ENCODE measurements around the gene MMP17.

MMP17 gene

GRCh38 chr12:131849700-131850553 is 21.7 kb downstream of the MMP17 start:
- no peak overlapping the region for H3K4me3 ChIP-seq (ENCODE audit: low read depth, low read length)
- DNase-seq (ENCODE audit: low read depth): no peak
- TF ChIP-seq CTCF (IDR thresholded peaks at IDR 0.05; ENCODE audit: insufficient read depth, low read depth, low read length, missing control alignments): no peak

DNA sequence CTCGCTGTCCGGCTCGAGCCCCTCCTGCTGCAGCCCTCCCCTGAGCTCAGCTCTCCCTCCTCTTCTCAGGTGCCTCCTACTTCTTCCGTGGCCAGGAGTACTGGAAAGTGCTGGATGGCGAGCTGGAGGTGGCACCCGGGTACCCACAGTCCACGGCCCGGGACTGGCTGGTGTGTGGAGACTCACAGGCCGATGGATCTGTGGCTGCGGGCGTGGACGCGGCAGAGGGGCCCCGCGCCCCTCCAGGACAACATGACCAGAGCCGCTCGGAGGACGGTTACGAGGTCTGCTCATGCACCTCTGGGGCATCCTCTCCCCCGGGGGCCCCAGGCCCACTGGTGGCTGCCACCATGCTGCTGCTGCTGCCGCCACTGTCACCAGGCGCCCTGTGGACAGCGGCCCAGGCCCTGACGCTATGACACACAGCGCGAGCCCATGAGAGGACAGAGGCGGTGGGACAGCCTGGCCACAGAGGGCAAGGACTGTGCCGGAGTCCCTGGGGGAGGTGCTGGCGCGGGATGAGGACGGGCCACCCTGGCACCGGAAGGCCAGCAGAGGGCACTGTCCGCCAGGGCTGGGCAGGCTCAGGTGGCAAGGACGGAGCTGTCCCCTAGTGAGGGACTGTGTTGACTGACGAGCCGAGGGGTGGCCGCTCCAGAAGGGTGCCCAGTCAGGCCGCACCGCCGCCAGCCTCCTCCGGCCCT is 22.8 kb downstream of the MMP17 start:
- no peak for DNase-seq (ENCODE audit: low read depth)
- H3K4me3 ChIP-seq (ENCODE audit: low read depth, low read length): no peak overlapping the region
- no peak for TF ChIP-seq CTCF (IDR thresholded peaks at IDR 0.05; ENCODE audit: insufficient read depth, low read depth, low read length, missing control alignments)

GRCh38 chr12:131851741-131852550 is 23.8 kb downstream of the MMP17 start:
- DNase-seq (ENCODE audit: low read depth): no peak
- no peak overlapping the region for H3K4me3 ChIP-seq (ENCODE audit: low read depth, low read length)
- TF ChIP-seq CTCF (IDR thresholded peaks at IDR 0.05; ENCODE audit: insufficient read depth, low read depth, low read length, missing control alignments): no peak

- TF ChIP-seq CTCF (IDR thresholded peaks at IDR 0.05; ENCODE audit: insufficient read depth, low read depth, low read length, missing control alignments): no peak
- DNase-seq (ENCODE audit: low read depth): no peak
- no peak overlapping the region for H3K4me3 ChIP-seq (ENCODE audit: low read depth, low read length)
Observed at GRCh38 chr12:131852551-131853299, 24.5 kb downstream of the MMP17 start.

DNA sequence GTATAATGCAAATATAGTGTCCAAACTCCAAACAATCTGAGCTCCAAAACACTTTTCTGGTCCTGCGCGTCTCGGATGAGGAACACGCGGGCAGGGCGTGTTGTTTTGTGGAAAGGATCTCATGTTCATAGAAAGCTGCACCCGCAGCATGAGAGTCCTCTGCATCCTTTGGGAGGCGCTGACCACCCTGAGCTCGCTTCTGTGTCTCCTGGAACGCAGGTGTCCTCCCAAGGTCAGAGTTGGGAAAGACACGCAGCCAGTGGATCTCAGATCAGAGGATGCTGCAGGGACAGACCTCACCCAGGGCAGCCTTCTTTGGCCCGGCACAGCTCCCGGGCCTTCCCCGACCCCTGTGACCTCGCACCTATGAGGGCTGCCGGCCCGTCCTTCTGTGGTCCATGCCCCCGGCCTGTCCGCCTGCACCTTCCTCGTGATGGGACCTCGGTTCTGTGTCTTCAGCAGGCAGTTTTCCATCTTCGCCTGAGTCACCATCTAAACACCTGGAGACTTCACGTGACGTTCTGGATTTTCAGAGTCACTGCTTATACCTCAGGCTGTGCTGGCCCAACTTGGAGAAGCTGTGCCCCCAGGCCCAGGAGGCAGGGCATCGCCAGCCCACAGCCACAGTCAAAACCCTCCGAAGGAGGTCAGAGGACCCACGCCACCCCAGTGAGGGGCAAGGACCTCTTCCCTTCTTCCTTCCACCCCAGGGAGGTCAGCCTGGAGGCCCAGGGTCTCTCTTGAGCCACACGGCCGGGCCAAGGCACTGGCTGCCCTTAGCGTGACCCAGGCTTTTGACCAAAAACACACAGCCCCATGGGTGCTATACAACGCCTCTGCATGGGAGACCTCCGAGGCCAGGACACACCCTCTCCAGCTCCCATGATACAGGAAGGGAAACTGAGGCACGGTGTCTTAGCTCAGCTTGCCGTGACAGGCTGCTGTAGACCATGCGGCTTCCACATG is 25.9 kb downstream of the MMP17 start:
- no peak overlapping the region for H3K4me3 ChIP-seq (ENCODE audit: low read depth, low read length)
- DNase-seq (ENCODE audit: low read depth): no peak
- TF ChIP-seq CTCF (IDR thresholded peaks at IDR 0.05; ENCODE audit: insufficient read depth, low read depth, low read length, missing control alignments): no peak
